RWPE2 (cell line): ENCODE data around the gene PLXDC1.

Source experiments
- ATAC-seq: fragments of 200-7000 bp; cut with Tn5 transposase; 3 replicates; pipeline ENCODE4 v1.9.1; 2021; ENCODE audit warnings: low read depth
- DNase-seq: peaks from one replicate; pipeline ENCODE4 v3.0.0-alpha.2; 2020; ENCODE audit warnings: low spot score
- H3K27ac ChIP-seq: fragments of 450-650 bp; 2 replicates; pipeline ENCODE4 v1.5.1; 2017; ENCODE audit warnings: mild to moderate bottlenecking; ENCODE audit not compliant: poor library complexity, severe bottlenecking
- H3K27me3 ChIP-seq: fragments of 250-450 bp; sonication (Bioruptor Pico); 2 replicates; pipeline ENCODE4 v1.5.1; 2021; ENCODE audit warnings: mild to moderate bottlenecking, moderate library complexity; ENCODE audit not compliant: insufficient read depth, poor library complexity, severe bottlenecking
- H3K36me3 ChIP-seq: fragments of 250-450 bp; sonication (Bioruptor Pico); 2 replicates; pipeline ENCODE4 v1.5.1; 2020; ENCODE audit warnings: low read depth, mild to moderate bottlenecking, moderate library complexity
- H3K4me1 ChIP-seq: fragments of 250-450 bp; sonication (Bioruptor Pico); 2 replicates; pipeline ENCODE4 v1.5.1; 2021; ENCODE audit warnings: mild to moderate bottlenecking, moderate library complexity; ENCODE audit not compliant: insufficient read depth, poor library complexity, severe bottlenecking
- H3K4me3 ChIP-seq: fragments of 250-450 bp; sonication (Bioruptor Pico); 2 replicates; pipeline ENCODE4 v1.5.1; 2021; ENCODE audit warnings: mild to moderate bottlenecking, moderate library complexity; ENCODE audit not compliant: severe bottlenecking
- H3K9me3 ChIP-seq: fragments of 250-450 bp; sonication (Bioruptor Pico); 2 replicates; pipeline ENCODE4 v1.5.1; 2021; ENCODE audit warnings: mild to moderate bottlenecking, moderate library complexity; ENCODE audit not compliant: severe bottlenecking
- TF ChIP-seq, protein P1 (sequence below): fragments of 450-650 bp; IDR thresholded peaks from one replicate; pipeline ENCODE4 v1.5.1; 2017; ENCODE audit warnings: mild to moderate bottlenecking, moderate library complexity; ENCODE audit not compliant: poor library complexity, severe bottlenecking

PLXDC1 gene

DNA sequence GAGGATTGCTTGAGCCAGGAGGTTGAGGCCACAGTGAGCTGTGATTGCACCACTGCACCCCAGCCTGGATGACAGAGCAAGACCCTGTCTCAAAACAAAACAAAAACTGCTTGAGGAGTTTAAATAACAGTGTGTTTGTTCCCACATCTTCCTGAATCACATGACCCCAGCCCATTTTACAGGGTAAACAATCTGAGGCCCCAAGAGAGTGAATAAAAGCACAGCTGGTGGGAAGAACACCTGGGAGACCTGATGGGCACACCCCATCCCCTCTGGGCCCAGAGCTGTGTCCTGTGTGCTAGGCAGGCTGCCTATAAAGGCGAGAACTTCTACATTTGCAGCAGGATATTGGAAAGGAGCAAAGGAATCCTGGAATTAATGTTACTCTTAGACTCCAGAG, 69.6 kb downstream of the PLXDC1 start:
- no peaks in the 10 kb centered on the region for H3K27me3 ChIP-seq
- no peaks in the 10 kb centered on the region for H3K9me3 ChIP-seq
- no peak overlapping the region for H3K27ac ChIP-seq
- ATAC-seq = no peak
- H3K36me3 ChIP-seq = no peaks in the 10 kb centered on the region
- TF ChIP-seq, protein P1, sequence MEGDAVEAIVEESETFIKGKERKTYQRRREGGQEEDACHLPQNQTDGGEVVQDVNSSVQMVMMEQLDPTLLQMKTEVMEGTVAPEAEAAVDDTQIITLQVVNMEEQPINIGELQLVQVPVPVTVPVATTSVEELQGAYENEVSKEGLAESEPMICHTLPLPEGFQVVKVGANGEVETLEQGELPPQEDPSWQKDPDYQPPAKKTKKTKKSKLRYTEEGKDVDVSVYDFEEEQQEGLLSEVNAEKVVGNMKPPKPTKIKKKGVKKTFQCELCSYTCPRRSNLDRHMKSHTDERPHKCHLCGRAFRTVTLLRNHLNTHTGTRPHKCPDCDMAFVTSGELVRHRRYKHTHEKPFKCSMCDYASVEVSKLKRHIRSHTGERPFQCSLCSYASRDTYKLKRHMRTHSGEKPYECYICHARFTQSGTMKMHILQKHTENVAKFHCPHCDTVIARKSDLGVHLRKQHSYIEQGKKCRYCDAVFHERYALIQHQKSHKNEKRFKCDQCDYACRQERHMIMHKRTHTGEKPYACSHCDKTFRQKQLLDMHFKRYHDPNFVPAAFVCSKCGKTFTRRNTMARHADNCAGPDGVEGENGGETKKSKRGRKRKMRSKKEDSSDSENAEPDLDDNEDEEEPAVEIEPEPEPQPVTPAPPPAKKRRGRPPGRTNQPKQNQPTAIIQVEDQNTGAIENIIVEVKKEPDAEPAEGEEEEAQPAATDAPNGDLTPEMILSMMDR = no peak
- no peaks in the 10 kb centered on the region for H3K4me1 ChIP-seq
- no peak overlapping the region for H3K4me3 ChIP-seq
- no peak for DNase-seq

DNA sequence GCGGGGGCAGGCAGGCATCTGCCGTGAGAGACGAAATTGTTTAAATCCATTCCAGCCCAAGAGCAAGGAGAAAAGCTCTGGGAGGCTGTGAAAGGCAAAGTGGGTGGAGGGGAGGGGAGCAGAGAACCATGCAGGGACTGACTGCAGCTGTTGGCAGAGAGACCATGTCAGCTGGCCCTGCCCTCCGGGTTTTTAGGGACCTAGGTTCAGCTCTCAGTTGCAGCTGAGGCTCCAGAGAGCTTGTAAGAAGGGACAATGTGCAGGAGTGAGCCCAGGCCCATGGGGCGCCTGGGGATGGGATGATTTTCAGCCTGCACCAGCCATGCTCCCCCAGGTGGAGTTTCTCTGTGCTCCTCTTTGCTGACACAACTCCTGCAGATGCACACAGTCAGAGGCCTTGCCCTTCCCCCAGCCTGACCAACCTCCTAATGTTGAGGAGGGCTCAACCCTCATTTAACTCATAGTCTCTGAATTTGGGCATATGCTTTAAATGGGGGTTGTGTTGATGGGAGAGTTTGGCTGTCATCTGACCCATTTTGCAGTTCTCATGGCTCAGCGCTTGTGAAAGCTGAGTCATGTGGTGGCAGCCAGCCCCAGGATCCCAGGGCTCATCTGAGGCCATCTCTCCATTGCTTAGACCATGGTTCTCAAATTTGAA, 70.9 kb downstream of the PLXDC1 start:
- ATAC-seq (no peak), DNase-seq (no peak)
- H3K9me3 ChIP-seq = no peaks in the 10 kb centered on the region
- H3K36me3 ChIP-seq = no peaks in the 10 kb centered on the region
- no peak overlapping the region for H3K4me3 ChIP-seq
- H3K4me1 ChIP-seq = no peaks in the 10 kb centered on the region
- no peaks in the 10 kb centered on the region for H3K27me3 ChIP-seq
- no peak overlapping the region for H3K27ac ChIP-seq
- TF ChIP-seq, protein P1 = no peak

DNA sequence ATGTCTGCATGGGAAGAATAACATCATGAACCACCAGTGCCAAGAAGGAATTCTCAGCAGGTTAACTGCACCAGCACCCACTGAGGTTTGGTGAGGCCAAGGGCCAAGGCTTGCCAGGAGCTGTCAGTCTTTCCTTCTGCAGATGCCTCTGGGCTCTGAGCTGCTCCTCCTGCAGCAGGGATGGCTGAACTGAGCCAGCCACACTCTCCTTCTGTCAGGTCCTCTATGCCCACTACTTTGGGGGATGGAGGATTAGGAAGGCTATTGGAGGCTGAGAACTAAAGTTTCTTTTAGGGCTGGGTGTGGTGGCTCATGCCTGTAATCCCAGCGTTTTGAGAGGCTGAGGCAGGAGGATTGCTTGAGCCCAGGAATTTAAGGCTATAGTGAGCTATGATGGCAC, 71.6 kb downstream of the PLXDC1 start:
- H3K27me3 ChIP-seq = no peaks in the 10 kb centered on the region
- no peak overlapping the region for H3K27ac ChIP-seq
- TF ChIP-seq, protein P1 = no peak
- no peak for ATAC-seq
- no peaks in the 10 kb centered on the region for H3K9me3 ChIP-seq
- no peaks in the 10 kb centered on the region for H3K36me3 ChIP-seq
- no peaks in the 10 kb centered on the region for H3K4me1 ChIP-seq
- DNase-seq = no peak
- no peak overlapping the region for H3K4me3 ChIP-seq

DNA sequence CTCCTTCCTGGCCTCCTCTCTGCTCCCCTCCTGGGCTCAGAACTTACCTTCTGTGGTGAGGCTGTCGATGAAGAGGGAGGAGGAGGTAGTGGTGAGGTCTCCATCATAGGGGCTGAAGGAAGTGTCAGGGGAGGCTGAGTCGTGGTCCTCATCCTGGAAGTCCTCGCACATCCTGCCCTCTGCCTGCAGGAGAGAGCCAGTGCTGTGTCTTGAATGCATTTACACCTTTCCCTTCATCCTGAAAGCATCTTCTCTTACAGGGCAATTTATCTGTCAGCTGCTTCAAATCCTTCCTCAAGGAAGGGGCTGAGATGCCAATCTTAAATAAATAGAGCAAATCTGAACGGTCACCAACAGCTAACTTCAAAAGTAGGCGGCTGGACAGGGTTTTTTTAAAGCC, 73.6 kb downstream of the PLXDC1 start:
- no peaks in the 10 kb centered on the region for H3K4me1 ChIP-seq
- DNase-seq (no peak), ATAC-seq (no peak)
- TF ChIP-seq, protein P1 = no peak
- no peaks in the 10 kb centered on the region for H3K27me3 ChIP-seq
- H3K9me3 ChIP-seq = no peaks in the 10 kb centered on the region
- no peak overlapping the region for H3K4me3 ChIP-seq
- no peaks in the 10 kb centered on the region for H3K36me3 ChIP-seq
- no peak overlapping the region for H3K27ac ChIP-seq

DNA sequence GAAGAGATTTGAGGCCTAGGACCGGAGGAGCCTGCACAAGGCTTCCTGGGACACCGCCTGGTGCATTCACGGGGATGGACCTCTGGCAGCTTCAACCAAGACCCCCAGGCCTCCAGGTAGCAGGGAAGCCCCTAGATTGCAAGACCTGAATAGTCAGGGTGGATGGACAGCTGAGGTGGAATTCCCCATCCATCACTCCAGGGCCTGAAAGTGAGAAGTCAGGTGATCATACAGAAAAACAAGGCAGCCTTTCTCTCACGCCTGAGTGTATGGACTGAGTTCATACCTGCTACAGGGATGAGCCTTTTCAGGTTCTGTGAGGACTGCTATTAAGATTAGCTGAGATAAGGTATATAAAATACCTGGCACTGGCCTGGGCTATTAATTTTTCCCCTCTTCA, 74.2 kb downstream of the PLXDC1 start:
- H3K27ac ChIP-seq = no peak overlapping the region
- no peak for ATAC-seq
- TF ChIP-seq, protein P1 = no peak

More for the DNA sequence above, 74.2 kb downstream of the PLXDC1 start:
- Histone ChIP-seq H3K4me3 (no peak overlapping the region), H3K27me3 (no peaks in the 10 kb centered on the region), H3K4me1 (no peaks in the 10 kb centered on the region), H3K9me3 (no peaks in the 10 kb centered on the region), H3K36me3 (no peaks in the 10 kb centered on the region)
- DNase-seq = no peak
